Fibroblast of peridontal ligament (primary cell): Measurements from ENCODE around the gene RPL29.
"Not testable (repeated sequence)": the region's sequence is repeated elsewhere in the genome, so short reads cannot be mapped to it uniquely, and the experiment has no call there.

ENCODE experiments used
- DNase-seq: peaks from one replicate; pipeline ENCODE4 v3.0.0-alpha.2; 2010; ENCODE audit errors: extremely low read depth

RPL29 gene

DNA sequence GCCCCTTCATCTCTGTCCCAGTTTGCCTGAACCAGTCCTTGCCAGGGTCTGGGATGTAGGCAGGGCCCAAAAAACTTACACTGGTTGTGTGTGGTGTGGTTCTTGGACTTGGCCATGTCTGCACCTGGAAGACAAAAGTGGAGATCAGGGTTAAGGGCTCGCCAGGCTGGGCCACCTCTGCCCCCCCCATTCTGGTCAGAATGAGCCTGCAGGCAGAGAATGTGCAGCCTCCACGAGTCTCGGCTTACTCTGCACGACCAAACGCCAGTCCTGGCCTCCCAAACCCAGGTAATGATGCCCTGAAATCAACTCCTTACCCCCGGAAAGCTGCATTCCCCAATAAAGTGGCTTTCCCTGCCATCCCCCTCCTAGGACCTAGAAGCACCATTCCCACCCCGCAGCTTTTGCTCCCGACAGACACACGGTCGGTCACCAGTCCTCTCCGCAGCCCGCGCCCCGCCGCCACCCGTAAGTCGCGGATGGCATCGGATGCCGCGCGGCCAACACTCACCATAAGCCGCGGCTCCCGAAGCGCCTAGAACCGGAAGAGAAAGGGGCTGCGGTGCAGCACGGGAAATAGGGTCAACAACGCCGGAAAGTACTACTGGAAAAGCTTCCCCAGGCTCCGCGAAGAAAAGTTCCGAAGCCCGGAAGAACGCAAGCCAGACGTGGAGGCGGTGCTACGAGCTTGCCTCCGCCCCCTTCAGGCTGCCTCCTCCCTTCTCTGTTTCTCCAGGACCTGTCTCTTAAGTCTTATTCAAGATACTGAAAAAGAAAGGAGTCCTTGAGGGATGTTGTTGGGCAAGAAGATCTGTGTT lies at the start of gene RPL29:
RPL29 (minus strand) TSS at position 550 of the 818 bp plus-strand sequence; CDS start at position 116, 434 bp downstream.
- peak; percentile 97 for DNase-seq

- no peak for DNase-seq
These were observed 49.3 kb upstream of the RPL29 start for GRCh38 chr3:52044869-52045619.

DNA sequence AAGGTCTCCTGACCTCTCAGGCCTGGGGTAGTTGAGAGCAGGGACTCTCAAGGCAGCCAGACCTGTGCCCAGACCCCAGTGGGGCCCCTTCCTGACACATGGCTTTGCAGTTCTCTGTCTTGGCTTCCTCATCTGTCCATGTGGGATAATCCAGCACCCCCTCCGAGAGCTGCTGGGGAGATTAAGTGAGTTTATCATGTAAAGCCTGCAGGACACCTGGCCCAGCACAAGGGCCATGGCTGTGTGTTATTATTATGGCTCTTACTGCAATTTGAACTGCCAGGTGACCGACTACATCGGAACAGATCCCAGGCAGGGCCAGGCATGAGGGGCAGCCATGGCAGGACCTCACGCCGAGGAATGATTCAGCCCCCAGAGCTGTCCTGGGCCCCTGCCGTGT lies 48.1 kb upstream of the RPL29 start:
- no peak for DNase-seq

DNA sequence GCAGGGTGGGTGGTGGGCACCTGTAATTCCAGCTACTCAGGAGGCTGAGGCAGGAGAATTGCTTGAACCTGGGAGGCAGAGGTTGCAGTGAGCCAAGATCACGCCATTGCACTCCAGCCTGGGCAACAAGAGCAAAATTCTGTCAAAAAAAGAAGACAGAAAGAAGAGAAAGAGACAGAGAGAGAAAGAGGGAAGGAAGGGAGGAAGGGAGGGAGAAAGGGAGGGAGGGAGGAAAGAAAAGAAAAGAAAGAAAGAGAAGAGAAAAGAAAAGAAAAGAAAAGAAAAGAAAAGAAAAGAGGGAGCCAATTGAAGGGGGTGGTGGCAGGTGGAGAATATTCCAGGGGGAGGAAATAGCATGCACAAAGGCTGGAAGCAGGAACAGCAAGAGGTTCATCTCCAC lies 47.3 kb upstream of the RPL29 start:
- not testable (repeated sequence) for DNase-seq

DNA sequence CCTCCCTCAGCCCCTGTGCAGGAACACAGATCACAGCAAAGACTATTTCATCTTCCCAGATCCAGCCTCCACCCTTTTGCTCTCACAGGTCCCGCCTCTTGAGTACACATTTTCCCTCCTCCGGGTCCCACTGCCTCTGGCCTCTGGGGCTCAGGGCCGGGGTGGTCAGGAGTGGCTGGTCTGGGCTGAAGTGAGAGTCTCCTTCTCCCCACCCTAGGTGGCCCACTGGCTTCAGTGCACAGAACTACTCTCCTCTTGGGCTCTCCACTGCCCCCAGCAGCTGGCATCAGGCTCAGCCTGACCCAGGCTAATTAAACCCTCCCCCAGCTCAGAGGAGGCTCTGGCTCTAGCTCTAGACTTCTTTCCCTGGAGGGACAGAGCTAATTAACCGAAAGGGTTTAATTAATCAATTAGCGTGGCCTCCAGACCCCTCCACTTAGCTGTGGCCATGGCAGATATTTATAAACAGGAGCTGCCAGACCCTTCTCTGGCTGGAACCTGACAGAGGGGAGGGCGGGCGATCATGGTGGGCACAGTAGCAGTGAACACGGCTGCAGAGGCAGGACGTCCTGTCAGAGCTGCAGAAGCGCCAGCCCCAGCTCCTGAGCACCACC lies 45.5 kb upstream of the RPL29 start:
- DNase-seq = no peak

GRCh38 chr3:52040600-52040999 lies 44.9 kb upstream of the RPL29 start:
- no peak for DNase-seq

DNA sequence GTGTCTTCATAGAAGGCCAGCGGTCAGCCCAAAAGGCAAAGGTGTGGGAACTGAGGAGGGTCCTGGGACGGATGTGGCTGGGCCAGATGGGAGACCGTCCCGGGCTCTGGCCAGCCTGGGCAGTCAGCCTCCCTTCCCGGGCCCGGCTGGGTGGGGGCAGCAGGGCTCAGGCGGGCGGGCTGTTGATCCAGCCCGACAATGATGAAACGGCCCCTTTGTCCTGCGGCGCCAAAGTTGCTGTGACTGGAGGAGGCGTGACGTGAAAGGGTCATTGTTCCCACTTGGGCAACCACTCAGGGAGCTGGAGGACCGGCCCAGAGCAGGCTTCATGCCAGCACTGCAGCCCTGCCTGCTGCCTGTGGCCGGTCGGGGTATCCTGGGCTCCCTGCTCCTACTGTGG lies 44.2 kb upstream of the RPL29 start:
- DNase-seq = no peak

DNA sequence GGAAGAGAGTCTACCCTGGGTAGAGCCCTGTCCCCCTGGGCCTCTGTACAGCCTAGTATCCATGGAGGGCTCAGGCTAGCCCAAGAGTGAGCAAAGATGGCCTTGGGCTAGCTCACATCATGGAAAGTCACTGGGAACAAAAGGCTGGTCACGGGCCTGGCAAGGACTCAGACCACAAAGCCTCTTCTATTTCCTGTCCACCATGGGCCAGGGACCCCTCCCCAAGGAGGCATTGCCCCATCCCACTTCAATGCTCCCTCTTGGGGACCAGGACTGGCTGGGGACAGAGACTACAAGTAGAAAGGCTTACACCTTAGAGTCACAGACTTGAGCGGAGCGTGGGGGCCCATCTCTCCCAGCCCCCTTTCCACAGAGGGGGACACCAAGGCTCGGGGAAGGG lies 43.7 kb upstream of the RPL29 start:
- no peak for DNase-seq

DNA sequence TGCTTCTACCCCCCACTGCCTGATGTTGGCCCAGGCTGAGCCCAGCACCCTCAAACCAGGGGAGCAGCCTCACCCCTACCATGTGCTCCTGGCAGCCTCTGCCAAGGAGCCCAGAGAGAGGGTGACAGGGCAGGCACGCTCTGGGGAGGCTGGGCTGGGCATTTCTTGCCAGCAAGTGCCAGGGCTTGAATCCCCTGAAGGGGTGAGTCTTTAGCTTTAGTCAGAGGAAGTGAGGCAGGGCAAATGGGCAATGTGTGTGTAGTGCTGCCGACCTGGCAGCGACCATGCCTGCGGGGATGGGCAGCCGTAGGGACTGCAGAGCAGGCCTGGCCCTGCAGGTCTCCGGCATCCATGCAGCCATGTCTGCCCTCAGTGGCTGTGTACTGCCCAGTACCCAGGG lies 42.5 kb upstream of the RPL29 start:
- no peak for DNase-seq

DNA sequence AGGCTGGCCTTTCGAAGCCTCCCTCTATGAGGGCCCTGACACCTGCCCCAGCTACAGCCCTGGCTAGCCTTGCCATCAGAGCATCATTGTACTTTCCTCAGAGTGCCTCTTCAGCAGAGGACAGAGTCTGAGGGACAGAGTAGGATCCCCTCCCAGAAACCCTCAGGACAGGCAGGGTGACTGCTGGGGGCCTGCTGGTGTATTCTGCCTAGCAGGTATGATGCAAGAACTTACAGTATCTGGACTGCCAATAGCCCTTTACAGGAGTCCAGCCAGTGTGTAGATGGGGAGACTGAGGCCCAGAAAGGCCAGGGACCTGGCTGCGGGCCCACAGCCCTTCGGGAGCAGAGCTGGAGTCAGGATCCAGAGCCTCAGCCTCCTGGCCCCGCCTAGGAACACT lies 41.6 kb upstream of the RPL29 start:
- no peak for DNase-seq

GRCh38 chr3:52036829-52037228 lies 41.1 kb upstream of the RPL29 start:
- DNase-seq = no peak

DNA sequence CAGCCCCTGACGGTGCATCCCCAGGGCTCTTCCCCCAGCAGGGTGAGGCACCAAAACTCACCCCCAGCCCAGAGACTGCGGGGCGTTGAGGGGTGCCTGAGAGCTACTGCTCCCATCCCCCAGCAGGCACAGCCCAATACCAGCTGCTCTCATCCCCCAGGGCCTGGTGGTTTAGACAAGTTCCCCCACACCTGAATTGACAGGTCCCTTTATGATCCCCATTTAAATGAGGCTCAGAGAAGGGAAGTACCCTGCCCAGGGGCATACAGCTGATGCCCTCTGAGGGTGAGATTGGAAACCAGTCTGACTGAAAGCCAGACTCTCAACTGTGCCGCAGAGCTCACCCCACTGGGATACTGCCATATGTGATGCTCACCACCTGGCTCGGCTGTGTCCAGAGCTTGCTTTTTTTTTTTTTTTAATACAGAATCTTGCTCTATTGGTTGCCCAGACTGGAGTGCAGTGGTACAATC lies 40.6 kb upstream of the RPL29 start:
- DNase-seq = no peak

- no peak for DNase-seq
These were observed 39.0 kb upstream of the RPL29 start for GRCh38 chr3:52034651-52035050.

- no peak for DNase-seq
These were observed 38.5 kb upstream of the RPL29 start for GRCh38 chr3:52034212-52034611.

DNA sequence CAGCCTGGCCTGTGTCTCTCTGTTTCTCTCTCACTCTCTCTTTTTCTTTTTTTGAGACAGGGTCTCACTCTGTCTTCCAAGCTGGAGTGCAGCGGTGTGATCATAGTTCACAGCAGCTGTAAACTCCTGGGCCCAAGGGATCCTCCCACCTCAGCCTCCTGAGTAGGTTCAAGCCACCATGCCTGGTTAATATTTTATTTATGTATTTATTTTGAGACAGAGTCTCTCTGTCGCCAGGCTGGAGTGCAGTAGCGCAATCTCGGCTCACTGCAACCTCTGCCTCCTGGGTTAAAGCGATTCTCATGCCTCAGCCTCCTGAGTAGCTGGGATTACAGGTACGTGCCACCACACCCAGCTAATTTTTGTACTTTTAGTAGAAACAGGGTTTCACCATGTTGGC lies 38.1 kb upstream of the RPL29 start:
- DNase-seq = not testable (repeated sequence)

DNA sequence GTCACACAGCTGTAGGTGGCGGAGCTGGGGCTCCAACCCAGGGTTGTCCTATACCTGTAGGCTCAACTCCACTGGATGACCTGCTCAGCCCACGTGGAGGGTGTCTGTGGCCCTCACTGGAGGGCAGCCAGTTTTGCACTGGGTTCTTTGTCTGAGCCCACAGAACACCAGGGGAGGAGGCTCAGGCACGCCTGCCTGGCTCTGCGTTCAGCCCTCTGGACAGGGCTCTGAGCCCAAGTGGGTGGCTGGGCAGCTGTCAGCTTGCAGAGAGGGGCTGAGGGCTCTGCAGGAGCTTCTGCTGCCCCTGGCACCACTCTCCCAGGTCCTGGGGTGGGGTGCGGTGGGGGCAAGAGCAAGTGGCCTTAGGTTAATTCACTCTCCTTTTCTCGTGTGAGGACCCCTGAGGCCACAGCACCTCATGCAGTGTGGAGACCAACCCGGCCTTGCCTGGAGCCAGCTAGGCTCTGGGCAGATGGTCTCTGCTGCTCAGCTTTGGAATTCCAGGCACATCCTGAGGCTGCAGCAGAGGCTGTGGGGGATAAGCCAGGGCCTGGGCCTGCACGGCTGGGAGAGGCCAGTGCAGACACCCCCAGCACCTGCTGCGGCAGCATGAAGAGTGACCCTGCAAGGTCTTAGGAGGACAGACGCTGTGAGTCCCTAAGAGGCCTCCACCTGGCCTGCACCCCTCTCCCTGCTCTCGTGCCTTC lies 37.2 kb upstream of the RPL29 start:
- DNase-seq = no peak

DNA sequence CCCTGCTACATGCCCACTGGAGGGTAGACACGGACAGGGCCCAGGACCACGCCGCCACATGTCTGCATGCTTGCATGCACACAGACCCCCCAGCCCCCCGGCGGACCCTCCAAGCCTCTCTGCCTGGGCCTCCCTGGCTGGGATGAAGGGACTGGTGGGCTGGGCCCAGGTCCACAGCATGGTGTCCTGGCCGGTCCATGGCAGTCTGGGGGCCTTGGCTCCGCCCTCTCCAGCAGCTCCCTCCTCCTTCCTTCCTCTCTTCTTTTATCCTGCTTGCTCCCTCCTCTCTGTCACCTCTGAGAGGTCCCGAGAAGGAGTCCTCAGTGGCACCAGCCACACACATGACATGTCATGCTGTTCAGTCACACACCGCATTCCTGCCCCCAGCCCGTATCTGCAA lies 36.2 kb upstream of the RPL29 start:
- DNase-seq = no peak

GRCh38 chr3:52030714-52031310 lies 35.1 kb upstream of the RPL29 start:
- DNase-seq = no peak

- no peak for DNase-seq
These were observed 33.8 kb upstream of the RPL29 start for GRCh38 chr3:52029535-52029934.

GRCh38 chr3:52029053-52029452 lies 33.4 kb upstream of the RPL29 start:
- no peak for DNase-seq

DNA sequence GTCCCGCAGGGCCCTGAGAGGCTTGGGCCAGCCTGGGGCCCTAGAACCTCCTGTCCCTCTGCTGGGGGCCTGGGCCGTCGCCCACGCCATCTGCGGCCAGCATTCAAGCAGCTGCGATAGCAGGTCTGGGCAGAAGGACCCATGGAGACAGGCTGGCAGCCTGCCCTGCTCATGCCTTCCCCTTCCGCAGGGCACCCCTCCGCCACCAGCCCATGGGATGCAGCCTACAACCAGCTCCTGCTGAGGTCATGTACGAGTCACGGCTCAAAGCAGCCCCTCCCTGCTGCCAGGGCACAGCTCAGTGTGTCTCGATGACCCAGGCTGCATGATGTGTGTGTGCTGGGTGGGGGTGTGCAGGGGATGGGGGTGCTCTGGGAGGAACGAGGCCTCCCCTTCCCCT lies 32.9 kb upstream of the RPL29 start:
- peak; percentile 23 for DNase-seq

- no peak for DNase-seq
These were observed 30.3 kb upstream of the RPL29 start for GRCh38 chr3:52026041-52026440.
